Mucosa of descending colon (tissue), 3 donors: ENCODE results near the gene ARHGAP12. TPM values are rescaled to one million over a fixed set of nuclear protein-coding genes. Genes with fewer than 3 reads are reported as not detected.

ENCODE experiments used
- ATAC-seq: fragments of 200-7000 bp; cut with Tn5 transposase; one replicate; pipeline ENCODE4 v1.9.1; 2020; ENCODE audit warnings: mild to moderate bottlenecking, moderate library complexity
- DNase-seq, 3 donors: peaks; one replicate each; pipeline ENCODE4 v3.0.0-alpha.2; 2020
- H3K36me3 ChIP-seq: fragments of 200-600 bp; one replicate; pipeline ENCODE4 v1.8.0; 2021; ENCODE audit warnings: low read depth, mild to moderate bottlenecking
- H3K4me1 ChIP-seq: fragments of 200-600 bp; one replicate; pipeline ENCODE4 v1.8.0; 2021; ENCODE audit warnings: low read depth, mild to moderate bottlenecking
- H3K4me3 ChIP-seq: fragments of 200-600 bp; one replicate; pipeline ENCODE4 v1.8.0; 2021; ENCODE audit warnings: mild to moderate bottlenecking
- H3K9me3 ChIP-seq: fragments of 200-600 bp; one replicate; pipeline ENCODE4 v1.8.0; 2021; ENCODE audit warnings: mild to moderate bottlenecking
- CTCF ChIP-seq: fragments of 200-600 bp; IDR thresholded peaks from one replicate; pipeline ENCODE4 v1.8.0; 2022; ENCODE audit warnings: antibody characterized with exemption, mild to moderate bottlenecking
- intact Hi-C, 2 donors: fragments of 100-400 bp; cut with DNase I in 1 of 2; cut with micrococcal nuclease in 1 of 2; formaldehyde crosslinking; loops; one replicate each; pipeline versions ENCODE4 v1.11.0 to v1.11.1; 2022; cut with DNase I, micrococcal nuclease
- total RNA-seq, 3 donors: library from RNA; stranded (reverse); fragmentation: NEBNext Ultra II Directional in 2 of 3; extraction: Animal tissue kit (Norgen Biotek cat#: 25700) in 2 of 3; gene quantifications; one replicate each; pipeline versions ENCODE4 v1.2.1 to v1.2.4, GENCODE V29; 2021 to 2023
- donor health status: DM: no; HTN: no; CAD: no; lungs with moderate emphysema.
- donor health status: DM: no; HTN: no; CAD: no.
- donor health status: DM: no; HTN: yes; CAD: no.

ARHGAP12 gene
- total RNA-seq, 3 donors from 2014 or later, result 37.2 to 44.4 (median 44.3) TPM

GRCh38 chr10:31864834-31865518 is 63.7 kb downstream of the ARHGAP12 start:
- no peaks in the 10 kb centered on the region for H3K36me3 ChIP-seq
- intact Hi-C loops, result loop anchor here in 1 of 2 donors (5.0 kb wide), 1 partner anchor 82 kb away; no protein-coding TSS in a partner anchor
- no peak overlapping the region for H3K4me3 ChIP-seq
- no peak for DNase-seq
- no peaks in the 10 kb centered on the region for H3K9me3 ChIP-seq
- TF ChIP-seq CTCF, result no peak
- H3K4me1 ChIP-seq, result peaks cover 18% of the 10 kb centered on the region
- peak; percentile 67 for ATAC-seq

DNA sequence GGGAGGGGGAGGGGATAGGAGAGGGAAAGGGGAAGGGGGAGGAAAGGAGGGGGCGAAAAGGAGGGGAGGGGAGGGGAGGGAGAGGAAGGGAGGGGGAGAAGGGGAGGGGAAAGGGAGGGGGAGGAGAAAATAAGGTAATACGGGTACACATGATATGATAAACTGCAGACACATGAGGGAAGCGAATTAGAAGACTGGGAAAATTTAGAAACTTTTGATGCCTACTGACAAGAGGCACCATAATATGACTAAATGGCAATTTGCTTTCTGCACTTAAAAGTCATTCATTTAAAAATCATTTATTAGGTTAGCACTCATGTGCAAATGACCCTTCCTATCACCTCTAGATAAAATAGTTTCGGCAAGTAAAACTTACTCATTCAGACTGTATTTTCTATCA is 73.6 kb downstream of the ARHGAP12 start:
- no peaks in the 10 kb centered on the region for H3K9me3 ChIP-seq
- no peaks in the 10 kb centered on the region for H3K36me3 ChIP-seq
- intact Hi-C loops, result no loop called here
- DNase-seq, result no peak
- H3K4me3 ChIP-seq, result no peak overlapping the region
- no peak for ATAC-seq
- no peaks in the 10 kb centered on the region for H3K4me1 ChIP-seq
- TF ChIP-seq CTCF, result no peak

DNA sequence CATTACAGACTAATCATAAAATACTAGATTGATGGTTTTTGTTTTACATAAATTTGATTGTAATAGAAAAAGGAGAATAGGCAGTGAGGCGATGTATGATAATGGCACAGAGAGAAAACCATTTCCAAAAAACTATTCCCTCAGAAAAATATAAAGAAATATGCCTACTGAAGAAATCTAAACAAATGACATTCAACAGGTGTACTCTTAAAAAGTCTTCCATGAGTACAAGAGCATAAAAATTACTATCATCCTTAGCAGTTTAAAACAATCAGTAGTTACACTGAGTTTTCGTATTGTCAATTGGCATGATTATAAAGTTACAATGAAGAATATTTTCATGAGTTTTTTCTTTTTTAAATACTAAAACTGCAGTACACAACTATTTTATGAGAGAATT is 75.0 kb downstream of the ARHGAP12 start:
- H3K36me3 ChIP-seq, result no peaks in the 10 kb centered on the region
- ATAC-seq (no peak), DNase-seq (no peak)
- no peak overlapping the region for H3K4me3 ChIP-seq
- no peaks in the 10 kb centered on the region for H3K9me3 ChIP-seq
- TF ChIP-seq CTCF, result no peak
- H3K4me1 ChIP-seq, result no peaks in the 10 kb centered on the region
- intact Hi-C loops, result no loop called here

DNA sequence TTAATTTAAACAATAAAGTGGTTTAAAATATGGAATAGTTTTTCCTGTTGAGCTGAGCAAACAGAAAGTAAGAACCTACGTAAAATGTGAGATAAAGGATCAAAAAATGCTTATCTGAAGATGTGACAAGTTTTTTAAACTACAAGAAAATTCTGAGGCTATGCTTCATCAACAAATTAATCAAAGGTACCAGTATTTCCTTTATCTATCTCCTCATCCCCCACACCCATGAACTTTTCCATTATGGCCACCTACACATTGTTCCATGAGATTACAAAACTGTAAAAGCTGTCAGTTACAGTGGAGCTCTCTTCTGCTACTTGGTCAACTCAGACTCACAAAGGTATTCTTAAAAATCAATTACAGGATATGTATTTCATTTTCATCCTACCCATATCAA is 77.4 kb downstream of the ARHGAP12 start:
- no peak for DNase-seq
- H3K4me3 ChIP-seq, result no peak overlapping the region
- no peak for TF ChIP-seq CTCF
- H3K4me1 ChIP-seq, result no peaks in the 10 kb centered on the region
- intact Hi-C loops, result no loop called here
- ATAC-seq, result no peak
- no peaks in the 10 kb centered on the region for H3K36me3 ChIP-seq
- H3K9me3 ChIP-seq, result no peaks in the 10 kb centered on the region

- no peak for TF ChIP-seq CTCF
- Histone ChIP-seq H3K9me3 (no peaks in the 10 kb centered on the region), H3K36me3 (no peaks in the 10 kb centered on the region), H3K4me1 (no peaks in the 10 kb centered on the region), H3K4me3 (no peak overlapping the region)
- intact Hi-C loops, result no loop called here
- ATAC-seq, result peak; percentile 35
- no peak for DNase-seq
Observed at GRCh38 chr10:31847515-31847914, 81.1 kb downstream of the ARHGAP12 start.

DNA sequence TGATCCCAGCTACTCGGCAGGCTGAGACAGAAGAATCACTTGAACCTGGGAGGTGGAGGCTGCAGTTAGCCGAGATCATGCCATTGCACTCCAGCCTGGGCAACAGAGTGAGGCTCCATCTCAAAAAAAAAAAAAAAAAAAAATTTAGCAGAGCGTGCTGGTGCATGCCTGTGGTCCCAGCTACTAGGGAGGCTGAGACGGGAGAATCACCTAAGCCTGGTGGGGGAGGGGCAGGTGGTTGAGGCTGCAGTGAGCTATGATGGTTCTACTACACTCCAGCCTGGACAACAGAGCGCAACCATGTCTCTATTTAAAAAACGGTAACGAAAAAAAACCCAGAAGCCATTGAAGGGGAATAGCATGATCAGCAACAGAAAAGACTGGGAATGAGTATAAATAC is 89.9 kb downstream of the ARHGAP12 start:
- no peak for ATAC-seq
- DNase-seq, result no peak
- intact Hi-C loops, result no loop called here

More for the DNA sequence above, 89.9 kb downstream of the ARHGAP12 start:
- Histone ChIP-seq H3K4me3 (no peak overlapping the region), H3K4me1 (no peaks in the 10 kb centered on the region), H3K36me3 (no peaks in the 10 kb centered on the region), H3K9me3 (no peaks in the 10 kb centered on the region)
- TF ChIP-seq CTCF, result no peak
